Activated B cell treated with CpG ODN at 0.5 μM for 24 hours (primary cell): ENCODE data around the gene ITPA. TPM values are rescaled to one million over a fixed set of nuclear protein-coding genes. Genes with fewer than 3 reads are reported as not detected.

Experiments
- ATAC-seq: fragments of 200-7000 bp; cut with Tn5 transposase; one replicate; pipeline ENCODE4 v1.10.0; 2021; ENCODE audit warnings: low read depth, mild to moderate bottlenecking, moderate library complexity
- CTCF ChIA-PET: fragments of 350-600 bp; sonication (Branson Sonifier 250); formaldehyde crosslinking; loops from one replicate; lab custom pipeline; 2021; ENCODE audit warnings: antibody characterized with exemption; lab: Charles Lee
- POLR2A ChIA-PET: fragments of 350-600 bp; sonication (Branson Sonifier 250); formaldehyde crosslinking; loops from one replicate; lab custom pipeline; 2021; ENCODE audit warnings: antibody characterized with exemption; lab: Charles Lee
- DNase-seq: peaks from one replicate; pipeline ENCODE4 v3.0.0; 2022
- H3K27ac Mint-ChIP-seq: one replicate; pipeline ENCODE4 v1.8.0; 2020; ENCODE audit warnings: mixed read lengths
- H3K27me3 Mint-ChIP-seq: one replicate; pipeline ENCODE4 v1.8.0; 2021; ENCODE audit warnings: mixed read lengths
- H3K36me3 Mint-ChIP-seq: one replicate; pipeline ENCODE4 v1.8.0; 2021; ENCODE audit warnings: low read depth, mixed read lengths
- H3K4me1 Mint-ChIP-seq: one replicate; pipeline ENCODE4 v1.8.0; 2021; ENCODE audit warnings: mixed read lengths
- H3K4me3 Mint-ChIP-seq: one replicate; pipeline ENCODE4 v1.8.0; 2020; ENCODE audit warnings: mild to moderate bottlenecking, mixed read lengths
- H3K9me3 Mint-ChIP-seq: one replicate; pipeline ENCODE4 v1.8.0; 2020; ENCODE audit warnings: mixed read lengths
- CTCF ChIP-seq: fragments of 200-600 bp; IDR thresholded peaks from one replicate; pipeline ENCODE4 v1.8.0; 2022; ENCODE audit warnings: antibody characterized with exemption, mild to moderate bottlenecking
- intact Hi-C: fragments of 100-400 bp; cut with micrococcal nuclease; formaldehyde crosslinking; loops from one replicate; pipeline ENCODE4 v1.15.1; 2024
- total RNA-seq: library from RNA; stranded (reverse); gene quantifications from 2 replicates; pipeline ENCODE4 v1.2.3, GENCODE V29; 2022

Gene ITPA
- total RNA-seq, 1 donor from 2014 or later: 84.8 TPM

GRCh38 chr20:3244613-3245012, 35.3 kb downstream of the ITPA start:
- no peak for DNase-seq
- H3K27me3 Mint-ChIP-seq: peaks cover 36% of the 10 kb centered on the region
- POLR2A ChIA-PET: no interaction called here

DNA sequence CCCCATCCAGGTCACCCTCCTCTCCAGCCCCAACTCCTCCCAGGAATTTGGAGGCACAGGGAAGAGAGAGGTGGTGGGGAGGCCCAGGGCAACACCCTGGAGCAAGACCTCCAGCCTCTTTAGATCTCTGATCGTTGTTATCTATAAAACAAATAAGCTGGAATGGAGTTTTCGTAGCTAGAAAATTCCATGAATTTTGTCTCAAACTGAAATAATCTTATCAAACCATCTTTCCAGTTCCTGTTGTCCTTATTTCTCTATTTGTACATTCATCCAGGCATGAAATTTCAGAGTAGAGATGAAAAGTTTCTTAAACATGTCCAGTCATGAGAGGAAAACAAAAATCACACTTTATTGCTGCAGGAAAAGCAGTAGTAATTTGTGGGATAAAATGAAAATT, 35.9 kb downstream of the ITPA start:
- no peak for DNase-seq
- TF ChIP-seq CTCF: no peak
- ChIA-PET POLR2A (no interaction called here), CTCF (no interaction called here)
- H3K27ac Mint-ChIP-seq: no peak overlapping the region
- no peaks in the 10 kb centered on the region for H3K36me3 Mint-ChIP-seq
- intact Hi-C loops: no loop called here
- peaks cover 5% of the 10 kb centered on the region for H3K4me1 Mint-ChIP-seq
- H3K27me3 Mint-ChIP-seq: peaks cover 32% of the 10 kb centered on the region
- no peak overlapping the region for H3K4me3 Mint-ChIP-seq
- no peak for ATAC-seq
- H3K9me3 Mint-ChIP-seq: no peaks in the 10 kb centered on the region

More at GRCh38 chr20:3244613-3245012, 35.3 kb downstream of the ITPA start:
- no peak for TF ChIP-seq CTCF
- H3K27ac Mint-ChIP-seq: no peak overlapping the region
- CTCF ChIA-PET: no interaction called here
- intact Hi-C loops: no loop called here
- no peaks in the 10 kb centered on the region for H3K9me3 Mint-ChIP-seq
- ATAC-seq: no peak
- peaks cover 11% of the 10 kb centered on the region for H3K4me1 Mint-ChIP-seq
- H3K36me3 Mint-ChIP-seq: peaks cover under 1% of the 10 kb centered on the region
- H3K4me3 Mint-ChIP-seq: no peak overlapping the region

DNA sequence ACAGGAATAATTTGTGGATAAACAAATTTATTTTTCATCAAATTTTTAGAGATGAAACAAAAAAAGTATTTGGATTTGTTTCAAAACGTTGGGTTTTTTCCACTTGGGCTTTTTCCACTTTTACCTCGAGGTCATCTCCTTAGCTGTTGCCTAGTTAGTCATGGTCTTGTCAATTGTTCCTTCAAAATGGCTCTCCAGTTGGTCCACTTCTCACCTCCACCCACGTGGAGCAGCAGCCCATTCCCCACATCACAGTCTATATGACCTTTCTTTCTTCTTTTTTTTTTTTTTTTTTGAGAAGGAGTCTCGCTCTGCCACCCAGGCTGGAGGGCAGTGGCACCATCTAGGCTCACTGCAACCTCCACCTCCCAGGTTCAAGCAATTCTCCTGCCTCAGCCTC, 36.4 kb downstream of the ITPA start:
- ATAC-seq (no peak), DNase-seq (no peak)
- H3K36me3 Mint-ChIP-seq: no peaks in the 10 kb centered on the region
- intact Hi-C loops: no loop called here
- ChIA-PET CTCF (no interaction called here), POLR2A (no interaction called here)
- no peak overlapping the region for H3K27ac Mint-ChIP-seq
- no peaks in the 10 kb centered on the region for H3K9me3 Mint-ChIP-seq
- peaks cover 27% of the 10 kb centered on the region for H3K27me3 Mint-ChIP-seq
- no peak for TF ChIP-seq CTCF
- H3K4me3 Mint-ChIP-seq: no peak overlapping the region
- peaks cover 5% of the 10 kb centered on the region for H3K4me1 Mint-ChIP-seq

GRCh38 chr20:3246682-3247081, 37.4 kb downstream of the ITPA start:
- intact Hi-C loops: no loop called here
- Mint-ChIP-seq H3K36me3 (no peaks in the 10 kb centered on the region), H3K4me3 (no peak overlapping the region), H3K27me3 (peaks cover 20% of the 10 kb centered on the region), H3K27ac (no peak overlapping the region), H3K4me1 (peaks cover 5% of the 10 kb centered on the region), H3K9me3 (no peaks in the 10 kb centered on the region)
- no peak for TF ChIP-seq CTCF
- ChIA-PET POLR2A (no interaction called here), CTCF (interaction anchor here (2.0 kb wide), 1 partner anchor 27 kb away, joined by 8 read pairs; no protein-coding TSS in a partner anchor)
- DNase-seq (no peak), ATAC-seq (no peak)

GRCh38 chr20:3247638-3248037, 38.3 kb downstream of the ITPA start:
- H3K9me3 Mint-ChIP-seq: no peaks in the 10 kb centered on the region
- intact Hi-C loops: no loop called here
- peaks cover 14% of the 10 kb centered on the region for H3K27me3 Mint-ChIP-seq
- POLR2A ChIA-PET: no interaction called here
- ATAC-seq: no peak
- CTCF ChIA-PET: interaction anchor here (2.0 kb wide), 1 partner anchor 28 kb away, joined by 8 read pairs; no protein-coding TSS in a partner anchor
- H3K36me3 Mint-ChIP-seq: no peaks in the 10 kb centered on the region
- peaks cover 5% of the 10 kb centered on the region for H3K4me1 Mint-ChIP-seq
- H3K4me3 Mint-ChIP-seq: no peak overlapping the region
- no peak for TF ChIP-seq CTCF
- no peak overlapping the region for H3K27ac Mint-ChIP-seq
- no peak for DNase-seq
